CD14-positive monocyte (primary cell): ENCODE measurements around the gene SEMA4D. TPM values are rescaled to one million over a fixed set of nuclear protein-coding genes. Genes with fewer than 3 reads are reported as not detected.

ENCODE experiments used
- DNase-seq, 3 donors: peaks; one replicate each; pipeline ENCODE4 v3.0.0-alpha.2; 2011 to 2022
- H2AFZ ChIP-seq: 2 replicates; pipeline ENCODE4 v1.6.0; 2012; ENCODE audit warnings: mild to moderate bottlenecking, low read depth, low read length, inconsistent platforms; ENCODE audit not compliant: insufficient read depth, poor library complexity, severe bottlenecking
- H3K27ac ChIP-seq, 2 donors: 1 replicate in 1 of 2; 2 replicates in 1 of 2; pipeline ENCODE4 v1.5.1; 2012 to 2013; ENCODE audit warnings: low read length in 2 of 2, control low read depth in 1 of 2, inconsistent platforms in 1 of 2, low read depth in 1 of 2, mild to moderate bottlenecking in 1 of 2
- H3K27me3 ChIP-seq, 2 donors: one replicate each; pipeline versions ENCODE4 v1.6.0 to v1.6.1; 2011 to 2013; ENCODE audit warnings: low read length in 2 of 2; ENCODE audit not compliant: control insufficient read depth in 2 of 2, insufficient read depth in 2 of 2
- H3K36me3 ChIP-seq, 2 donors: replicated peaks in 1 of 2; 1 replicate in 1 of 2; 2 replicates in 1 of 2; pipeline versions ENCODE4 v1.5.1 to v1.6.1; 2012 to 2013; ENCODE audit warnings: low read length in 2 of 2, control low read depth in 1 of 2, inconsistent platforms in 1 of 2, mild to moderate bottlenecking in 1 of 2; ENCODE audit not compliant: insufficient read depth in 2 of 2, control insufficient read depth in 1 of 2
- H3K4me1 ChIP-seq, 2 donors: 1 replicate in 1 of 2; 2 replicates in 1 of 2; pipeline versions ENCODE4 v1.5.1 to v1.6.1; 2012 to 2013; ENCODE audit warnings: low read length in 2 of 2, control low read depth in 1 of 2, inconsistent platforms in 1 of 2, mild to moderate bottlenecking in 1 of 2, moderate library complexity in 1 of 2; ENCODE audit not compliant: insufficient read depth in 2 of 2, control insufficient read depth in 1 of 2
- H3K4me2 ChIP-seq: replicated peaks from 2 replicates; pipeline ENCODE3; 2012; ENCODE audit warnings: low read length, moderate library complexity, mild to moderate bottlenecking; ENCODE audit not compliant: poor library complexity, severe bottlenecking; ENCODE audit errors: extremely low read depth
- H3K4me3 ChIP-seq, 3 experiments: fragments of 200-600 bp in 1 of 3; sonication (generic) in 1 of 3; replicated peaks in 1 of 3; 1 replicate in 2 of 3; 2 replicates in 1 of 3; pipeline ENCODE4 v1.5.1; 2011 to 2013; ENCODE audit warnings: low read length in 3 of 3, mild to moderate bottlenecking in 3 of 3, control low read depth in 2 of 3, low read depth in 2 of 3, inconsistent platforms in 1 of 3, moderate library complexity in 1 of 3
- H3K79me2 ChIP-seq: 2 replicates; pipeline ENCODE4 v1.6.0; 2012; ENCODE audit warnings: mild to moderate bottlenecking, control low read depth, inconsistent platforms, low read length, moderate library complexity; ENCODE audit not compliant: insufficient read depth
- H3K9ac ChIP-seq: 2 replicates; pipeline ENCODE4 v1.6.0; 2017; ENCODE audit warnings: low read length, mild to moderate bottlenecking; ENCODE audit not compliant: insufficient read depth, poor library complexity, severe bottlenecking
- H3K9me3 ChIP-seq, 2 donors: replicated peaks in 1 of 2; 1 replicate in 1 of 2; 2 replicates in 1 of 2; pipeline versions ENCODE4 v1.5.1 to v1.6.1; 2012 to 2013; ENCODE audit warnings: low read length in 2 of 2, control low read depth in 1 of 2; ENCODE audit not compliant: control insufficient read depth in 1 of 2, insufficient read depth in 1 of 2
- H4K20me1 ChIP-seq: 2 replicates; pipeline ENCODE4 v1.6.0; 2012; ENCODE audit warnings: mild to moderate bottlenecking, low read length, control low read depth, moderate library complexity; ENCODE audit not compliant: insufficient read depth
- H3K27ac Mint-ChIP-seq, 7 donors: one replicate each; pipeline ENCODE4 v1.8.0; 2020; ENCODE audit warnings: mild to moderate bottlenecking in 7 of 7, mixed read lengths in 7 of 7, moderate library complexity in 6 of 7, inconsistent platforms in 2 of 7
- H3K27me3 Mint-ChIP-seq, 3 donors: one replicate each; pipeline ENCODE4 v1.8.0; 2021 to 2022; ENCODE audit warnings: low read depth in 3 of 3, mild to moderate bottlenecking in 3 of 3, mixed read lengths in 3 of 3, moderate library complexity in 3 of 3, inconsistent platforms in 1 of 3
- H3K36me3 Mint-ChIP-seq, 2 donors: one replicate each; pipeline ENCODE4 v1.8.0; 2020; ENCODE audit warnings: mixed read lengths in 2 of 2, inconsistent platforms in 1 of 2, mild to moderate bottlenecking in 1 of 2
- H3K4me1 Mint-ChIP-seq: one replicate; pipeline ENCODE4 v1.8.0; 2020; ENCODE audit warnings: mild to moderate bottlenecking, mixed read lengths
- H3K4me3 Mint-ChIP-seq, 2 donors: one replicate each; pipeline ENCODE4 v1.8.0; 2020; ENCODE audit warnings: mild to moderate bottlenecking in 2 of 2, mixed read lengths in 2 of 2, moderate library complexity in 1 of 2
- H3K9me3 Mint-ChIP-seq, 7 donors: one replicate each; pipeline ENCODE4 v1.8.0; 2020 to 2022; ENCODE audit warnings: mixed read lengths in 7 of 7, mild to moderate bottlenecking in 6 of 7, moderate library complexity in 6 of 7, inconsistent platforms in 2 of 7
- WGBS: methylation state at CpG from one replicate; pipeline ENCODE4 v1.1.5; 2013; ENCODE audit warnings: missing lambda C conversion rate; ENCODE audit not compliant: insufficient coverage; 5-methylcytosine and 5-hydroxymethylcytosine counted together
- intact Hi-C, 2 donors: fragments of 100-400 bp; cut with micrococcal nuclease; formaldehyde crosslinking; loops; one replicate each; pipeline versions ENCODE4 v1.15.0 to v1.15.1; 2023
- polyA plus RNA-seq, 3 donors: library from polyadenylated mRNA; depleted of rRNA in 1 of 3; unstranded in 2 of 3; stranded (reverse) in 1 of 3; fragments of 300-500 nt in 2 of 3; fragments of >200 nt in 1 of 3; fragmentation: Illumina TruSeq in 2 of 3; gene quantifications; 1 replicate in 2 of 3; 2 replicates in 1 of 3; pipeline ENCODE4 v1.2.3, GENCODE V29; 2012 to 2021
- TF ChIP-seq, protein P1 (sequence below): fragments of 200-600 bp; IDR thresholded peaks from one replicate; pipeline ENCODE4 v1.8.0; 2022; ENCODE audit warnings: antibody characterized with exemption, mild to moderate bottlenecking

Gene SEMA4D
- polyA plus RNA-seq, 3 donors, result 28.2 to 117 (median 28.6) TPM

- H3K9me3 Mint-ChIP-seq, result peaks cover 0 to 3% (median 0%) of the 10 kb centered on the region in 7 donors
- H3K4me3 Mint-ChIP-seq, result peak overlapping the region in 1 of 2 donors; percentile 23
- DNase-seq, result no peak
- H3K4me2 ChIP-seq, result peak overlapping the region; percentile 8
- peaks cover 100% of the 10 kb centered on the region for H3K79me2 ChIP-seq
- no peaks in the 10 kb centered on the region for H3K27me3 Mint-ChIP-seq
- no peak overlapping the region for H3K4me3 ChIP-seq
- no peak overlapping the region for H3K27ac ChIP-seq
- WGBS, result no CpG with 5 or more reads among the region's 5 CpGs
- TF ChIP-seq, protein P1, sequence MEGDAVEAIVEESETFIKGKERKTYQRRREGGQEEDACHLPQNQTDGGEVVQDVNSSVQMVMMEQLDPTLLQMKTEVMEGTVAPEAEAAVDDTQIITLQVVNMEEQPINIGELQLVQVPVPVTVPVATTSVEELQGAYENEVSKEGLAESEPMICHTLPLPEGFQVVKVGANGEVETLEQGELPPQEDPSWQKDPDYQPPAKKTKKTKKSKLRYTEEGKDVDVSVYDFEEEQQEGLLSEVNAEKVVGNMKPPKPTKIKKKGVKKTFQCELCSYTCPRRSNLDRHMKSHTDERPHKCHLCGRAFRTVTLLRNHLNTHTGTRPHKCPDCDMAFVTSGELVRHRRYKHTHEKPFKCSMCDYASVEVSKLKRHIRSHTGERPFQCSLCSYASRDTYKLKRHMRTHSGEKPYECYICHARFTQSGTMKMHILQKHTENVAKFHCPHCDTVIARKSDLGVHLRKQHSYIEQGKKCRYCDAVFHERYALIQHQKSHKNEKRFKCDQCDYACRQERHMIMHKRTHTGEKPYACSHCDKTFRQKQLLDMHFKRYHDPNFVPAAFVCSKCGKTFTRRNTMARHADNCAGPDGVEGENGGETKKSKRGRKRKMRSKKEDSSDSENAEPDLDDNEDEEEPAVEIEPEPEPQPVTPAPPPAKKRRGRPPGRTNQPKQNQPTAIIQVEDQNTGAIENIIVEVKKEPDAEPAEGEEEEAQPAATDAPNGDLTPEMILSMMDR, result no peak
- no peak overlapping the region for H3K9ac ChIP-seq
- peaks cover 14 to 51% of the 10 kb centered on the region in 2 donors for H3K36me3 ChIP-seq
- peaks cover 52 to 54% of the 10 kb centered on the region in 2 donors for H3K36me3 Mint-ChIP-seq
- peaks cover 69% of the 10 kb centered on the region for H3K4me1 Mint-ChIP-seq
- no peaks in the 10 kb centered on the region for H3K27me3 ChIP-seq
- peaks cover 100% of the 10 kb centered on the region for H4K20me1 ChIP-seq
- H3K27ac Mint-ChIP-seq, result peak overlapping the region in 2 of 7 donors; percentile 50 to 54
- no peak overlapping the region for H2AFZ ChIP-seq
- H3K9me3 ChIP-seq, result no peaks in the 10 kb centered on the region
- intact Hi-C loops, result loop anchor here in 1 of 2 donors (2.0 kb wide), 1 partner anchor 33 kb away; no protein-coding TSS in a partner anchor
- peaks cover 50 to 62% of the 10 kb centered on the region in 2 donors for H3K4me1 ChIP-seq
These were observed 35.7 kb downstream of the SEMA4D start for GRCh38 chr9:89462199-89462598.

- DNase-seq, result peak in 2 of 3 donors; percentile 29 to 32
These were observed 36.6 kb downstream of the SEMA4D start for GRCh38 chr9:89461265-89461664.

More at GRCh38 chr9:89461265-89461664, 36.6 kb downstream of the SEMA4D start:
- Histone ChIP-seq H3K27me3 (no peaks in the 10 kb centered on the region), H4K20me1 (peaks cover 100% of the 10 kb centered on the region), H3K9me3 (no peaks in the 10 kb centered on the region), H3K9ac (no peak overlapping the region), H3K4me1 (peaks cover 55 to 62% of the 10 kb centered on the region in 2 donors), H2AFZ (no peak overlapping the region), H3K27ac (no peak overlapping the region), H3K36me3 (peaks cover 9 to 42% of the 10 kb centered on the region in 2 donors), H3K4me3 (no peak overlapping the region), H3K4me2 (no peak overlapping the region), H3K79me2 (peaks cover 99% of the 10 kb centered on the region)
- intact Hi-C loops, result no loop called here
- H3K4me3 Mint-ChIP-seq, result no peak overlapping the region
- peaks cover 0 to 3% (median 0%) of the 10 kb centered on the region in 7 donors for H3K9me3 Mint-ChIP-seq
- 89% methylated on average over 3 of the region's 8 CpGs for WGBS
- TF ChIP-seq, protein P1, result no peak
- H3K27me3 Mint-ChIP-seq, result no peaks in the 10 kb centered on the region
- peak overlapping the region in 1 of 7 donors; percentile 80 for H3K27ac Mint-ChIP-seq
- H3K4me1 Mint-ChIP-seq, result peaks cover 69% of the 10 kb centered on the region
- peaks cover 43 to 46% of the 10 kb centered on the region in 2 donors for H3K36me3 Mint-ChIP-seq
